ENCODE results near the gene NBAS.
"Not testable (repeated sequence)": the region's sequence is repeated elsewhere in the genome, so short reads cannot be mapped to it uniquely, and the experiment has no call there.

The NBAS gene

DNA sequence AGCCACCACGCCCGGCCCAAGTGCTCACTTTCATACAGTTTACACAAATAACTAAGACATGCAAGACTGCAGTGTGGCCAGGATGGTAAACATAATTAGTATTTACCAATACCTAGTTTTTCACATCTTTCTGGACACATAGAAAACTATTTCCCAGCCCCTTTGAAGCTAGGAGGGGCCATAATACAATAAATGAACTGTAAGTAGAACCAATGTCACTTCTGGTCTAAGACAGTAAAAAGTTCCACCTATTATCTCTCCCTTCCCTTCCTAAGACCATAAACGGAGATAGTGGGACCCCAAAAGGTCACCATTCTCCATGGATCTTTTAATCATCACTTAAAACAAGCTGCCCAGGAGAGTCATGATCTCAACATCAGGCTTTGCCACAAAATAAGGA lies 51.0 kb downstream of the NBAS start:
- peaks cover 20% of the 10 kb centered on the region for H3K36me3 Mint-ChIP-seq (ENCODE audit: low read depth)
- peaks cover 5% of the 10 kb centered on the region for H3K4me1 Mint-ChIP-seq (ENCODE audit: low read depth)
- no peak overlapping the region for H3K27ac Mint-ChIP-seq
- no peaks in the 10 kb centered on the region for H3K9me3 Mint-ChIP-seq
- no peak for DNase-seq (ENCODE audit: low spot score)
- H3K4me3 Mint-ChIP-seq: no peak overlapping the region
- no peaks in the 10 kb centered on the region for H3K27me3 Mint-ChIP-seq (ENCODE audit: low read depth)

DNA sequence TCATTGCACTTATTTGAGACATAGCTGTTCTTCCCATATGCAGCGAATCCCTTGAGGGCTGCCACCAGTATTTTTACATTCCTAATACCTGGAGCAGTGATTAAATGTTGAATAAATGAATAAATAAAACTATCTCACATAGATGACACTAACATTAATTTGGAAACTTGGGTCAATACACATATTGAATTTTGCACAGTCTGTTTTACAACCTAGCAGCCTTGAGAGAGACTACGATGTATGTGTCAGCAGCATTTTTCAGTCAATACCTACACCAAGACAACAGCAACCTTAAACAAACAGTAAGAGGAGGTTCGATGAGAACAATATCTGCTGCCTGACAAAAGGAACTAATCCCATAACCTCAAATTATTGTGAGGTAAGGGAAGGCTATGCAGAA lies 53.4 kb downstream of the NBAS start:
- Mint-ChIP-seq H3K27ac (no peak overlapping the region), H3K36me3 (ENCODE audit: low read depth) (peaks cover 26% of the 10 kb centered on the region)
- DNase-seq (ENCODE audit: low spot score): no peak

GRCh38 chr2:15507061-15507460 lies 54.1 kb downstream of the NBAS start:
- Mint-ChIP-seq H3K9me3 (no peaks in the 10 kb centered on the region), H3K36me3 (ENCODE audit: low read depth) (peaks cover 30% of the 10 kb centered on the region), H3K27ac (no peak overlapping the region)

More for the DNA sequence above, 53.4 kb downstream of the NBAS start:
- Mint-ChIP-seq H3K27me3 (ENCODE audit: low read depth) (no peaks in the 10 kb centered on the region), H3K9me3 (no peaks in the 10 kb centered on the region), H3K4me3 (no peak overlapping the region), H3K4me1 (ENCODE audit: low read depth) (peaks cover 8% of the 10 kb centered on the region)

DNA sequence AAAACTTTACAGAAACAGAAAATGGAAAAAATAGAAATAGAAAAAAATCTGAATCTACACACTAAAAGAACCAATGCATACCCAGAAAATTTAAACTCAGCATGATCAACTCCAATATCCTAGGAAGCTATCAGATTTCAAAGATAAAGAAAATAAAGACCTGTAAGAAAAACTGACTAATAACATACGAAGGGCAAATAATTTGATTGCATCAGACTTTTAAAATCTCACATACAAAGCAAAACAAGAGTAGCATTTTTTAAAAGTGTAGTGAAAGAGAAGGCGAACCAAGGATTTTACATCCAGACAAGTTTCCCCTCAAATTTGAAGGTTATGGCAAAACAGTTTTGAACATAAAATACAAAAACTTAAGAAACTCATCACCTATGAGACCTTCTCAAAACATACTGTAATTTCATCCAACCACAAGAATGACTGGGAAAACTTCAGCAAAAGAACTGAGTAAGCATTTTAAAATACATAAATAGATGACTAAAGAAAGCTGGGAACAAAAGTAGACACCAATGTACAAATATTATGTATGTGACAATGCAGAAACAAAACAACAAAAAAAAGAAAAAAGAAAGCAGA lies 54.8 kb downstream of the NBAS start:
- no peak for DNase-seq (ENCODE audit: low spot score)
- peaks cover 8% of the 10 kb centered on the region for H3K4me1 Mint-ChIP-seq (ENCODE audit: low read depth)
- no peak overlapping the region for H3K4me3 Mint-ChIP-seq
- H3K27ac Mint-ChIP-seq: no peak overlapping the region
- H3K9me3 Mint-ChIP-seq: no peaks in the 10 kb centered on the region
- H3K27me3 Mint-ChIP-seq (ENCODE audit: low read depth): no peaks in the 10 kb centered on the region
- peaks cover 33% of the 10 kb centered on the region for H3K36me3 Mint-ChIP-seq (ENCODE audit: low read depth)

More at GRCh38 chr2:15507061-15507460, 54.1 kb downstream of the NBAS start:
- Mint-ChIP-seq H3K4me3 (no peak overlapping the region), H3K4me1 (ENCODE audit: low read depth) (peaks cover 8% of the 10 kb centered on the region), H3K27me3 (ENCODE audit: low read depth) (no peaks in the 10 kb centered on the region)
- DNase-seq (ENCODE audit: low spot score): no peak

DNA sequence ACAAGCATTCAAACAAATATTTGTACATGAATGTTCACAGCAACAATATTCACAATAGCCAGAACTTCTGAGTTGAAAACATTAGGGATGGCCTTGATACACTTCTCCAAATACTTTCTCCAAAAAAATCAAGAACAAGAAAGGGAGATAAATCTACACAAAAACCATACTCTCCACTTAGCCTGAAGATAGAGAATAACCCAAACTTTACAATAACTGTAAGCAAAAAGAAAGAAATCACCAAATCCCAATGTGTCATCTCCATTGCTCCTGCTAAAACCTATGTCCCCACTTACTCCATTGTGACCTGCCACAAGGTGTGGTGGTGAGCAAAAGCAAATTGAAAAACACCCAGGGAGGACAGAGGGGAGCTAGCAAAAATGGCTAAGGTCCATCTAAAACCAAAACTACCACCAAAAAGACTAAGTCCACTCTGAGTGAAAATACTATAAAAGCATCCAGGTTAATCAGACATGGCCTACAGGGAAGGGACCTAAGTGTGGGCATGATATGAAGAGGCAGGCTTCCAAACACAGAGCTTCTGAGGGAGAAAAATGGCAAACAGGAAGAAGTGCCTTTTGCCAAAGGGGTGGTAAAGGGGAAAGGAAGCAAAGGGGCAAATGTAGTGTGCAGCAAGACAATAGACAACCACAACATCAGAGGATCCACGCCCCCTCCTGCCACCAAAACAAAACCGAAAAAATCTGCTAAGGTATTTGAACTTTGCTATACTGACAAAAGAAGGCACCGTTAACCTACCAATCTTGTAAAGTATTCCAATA lies 56.1 kb downstream of the NBAS start:
- H3K27ac Mint-ChIP-seq: no peak overlapping the region
- peaks cover 8% of the 10 kb centered on the region for H3K4me1 Mint-ChIP-seq (ENCODE audit: low read depth)
- no peak overlapping the region for H3K4me3 Mint-ChIP-seq
- peaks cover 25% of the 10 kb centered on the region for H3K36me3 Mint-ChIP-seq (ENCODE audit: low read depth)
- DNase-seq (ENCODE audit: low spot score): no peak
- no peaks in the 10 kb centered on the region for H3K9me3 Mint-ChIP-seq
- H3K27me3 Mint-ChIP-seq (ENCODE audit: low read depth): no peaks in the 10 kb centered on the region

GRCh38 chr2:15499251-15499650 lies 61.9 kb downstream of the NBAS start:
- H3K4me3 Mint-ChIP-seq; H3K27ac Mint-ChIP-seq; H3K27me3 Mint-ChIP-seq (ENCODE audit: low read depth); DNase-seq (ENCODE audit: low spot score); H3K9me3 Mint-ChIP-seq; H3K4me1 Mint-ChIP-seq (ENCODE audit: low read depth): not testable (repeated sequence)
- peaks cover 35% of the 10 kb centered on the region for H3K36me3 Mint-ChIP-seq (ENCODE audit: low read depth)

GRCh38 chr2:15498554-15498953 lies 62.6 kb downstream of the NBAS start:
- no peaks in the 10 kb centered on the region for H3K27me3 Mint-ChIP-seq (ENCODE audit: low read depth)

DNA sequence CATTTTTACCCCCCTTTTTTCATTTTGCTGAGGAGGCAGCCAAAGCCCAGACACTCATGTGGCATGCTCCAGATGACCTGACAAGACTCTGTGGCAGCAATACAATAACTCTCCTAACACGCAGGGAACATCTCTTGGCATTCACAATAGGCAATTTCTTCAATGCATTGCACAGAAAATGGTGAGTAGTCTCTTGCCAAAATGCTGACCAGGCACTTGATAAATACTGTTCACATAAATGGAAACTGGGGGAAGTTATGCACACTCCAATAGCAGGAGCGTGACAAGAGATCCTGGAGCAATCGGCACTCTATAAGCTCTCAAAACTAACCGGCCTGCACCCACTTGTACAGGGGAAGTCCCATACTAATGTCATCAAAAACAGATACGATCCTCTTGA lies 66.3 kb downstream of the NBAS start:
- Mint-ChIP-seq H3K4me3 (no peak overlapping the region), H3K4me1 (ENCODE audit: low read depth) (no peaks in the 10 kb centered on the region), H3K9me3 (peaks cover 4% of the 10 kb centered on the region)

More at GRCh38 chr2:15498554-15498953, 62.6 kb downstream of the NBAS start:
- Mint-ChIP-seq H3K27ac (no peak overlapping the region), H3K4me1 (ENCODE audit: low read depth) (peaks cover 2% of the 10 kb centered on the region), H3K4me3 (no peak overlapping the region), H3K9me3 (peaks cover 4% of the 10 kb centered on the region), H3K36me3 (ENCODE audit: low read depth) (peaks cover 33% of the 10 kb centered on the region)
- no peak for DNase-seq (ENCODE audit: low spot score)

DNA sequence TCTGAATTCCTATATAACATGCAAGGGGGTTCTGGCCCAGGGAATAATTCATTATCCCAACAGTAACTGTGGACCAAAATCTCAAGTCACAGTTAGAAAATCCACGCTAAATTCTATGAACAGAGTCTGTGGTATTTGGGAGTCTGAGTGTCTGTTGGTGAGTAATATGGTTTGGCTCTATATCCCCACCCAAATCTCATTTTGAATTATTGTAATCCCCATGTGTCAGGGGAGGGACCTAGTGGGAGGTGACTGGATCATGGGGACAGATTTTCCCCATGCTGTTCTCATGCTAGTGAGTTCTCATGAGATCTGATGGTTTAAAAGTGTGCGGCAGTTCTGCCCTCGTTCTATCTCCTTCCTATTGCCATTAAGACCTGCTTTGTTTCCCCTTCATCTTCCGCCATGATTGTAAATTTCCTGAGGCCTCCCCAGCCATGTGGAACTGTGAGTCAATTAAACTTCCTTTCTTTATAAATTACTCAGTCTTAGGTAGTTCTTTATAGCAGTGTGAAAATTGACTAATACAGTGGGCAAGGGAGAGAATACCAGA lies 68.3 kb downstream of the NBAS start:
- no peak for DNase-seq (ENCODE audit: low spot score)
- Mint-ChIP-seq H3K4me3 (no peak overlapping the region), H3K36me3 (ENCODE audit: low read depth) (peaks cover 9% of the 10 kb centered on the region), H3K9me3 (no peaks in the 10 kb centered on the region), H3K27ac (no peak overlapping the region), H3K27me3 (ENCODE audit: low read depth) (no peaks in the 10 kb centered on the region), H3K4me1 (ENCODE audit: low read depth) (no peaks in the 10 kb centered on the region)

More for the DNA sequence above, 66.3 kb downstream of the NBAS start:
- DNase-seq (ENCODE audit: low spot score): no peak
- peaks cover 22% of the 10 kb centered on the region for H3K36me3 Mint-ChIP-seq (ENCODE audit: low read depth)
- H3K27ac Mint-ChIP-seq: no peak overlapping the region
- no peaks in the 10 kb centered on the region for H3K27me3 Mint-ChIP-seq (ENCODE audit: low read depth)

DNA sequence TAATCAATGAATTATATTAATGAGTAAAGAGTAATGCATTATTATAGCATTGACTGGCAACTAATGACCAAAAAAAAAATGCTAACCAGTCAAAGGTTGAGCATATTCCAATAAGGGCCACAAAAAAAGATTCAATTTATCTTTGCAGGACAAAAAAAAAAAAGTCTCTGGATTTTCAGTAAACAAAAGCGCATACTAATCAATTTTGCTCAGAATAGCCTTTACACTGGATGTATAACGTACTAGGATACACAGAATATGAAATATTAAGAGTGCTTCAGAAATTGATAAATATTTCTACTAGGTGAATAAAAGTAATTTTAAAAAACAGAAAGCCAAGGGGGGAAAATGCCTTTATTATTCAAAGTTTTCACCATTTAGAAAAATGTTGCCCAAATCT lies 74.4 kb downstream of the NBAS start:
- H3K36me3 Mint-ChIP-seq (ENCODE audit: low read depth): peaks cover 15% of the 10 kb centered on the region
- H3K4me3 Mint-ChIP-seq: no peak overlapping the region
- no peaks in the 10 kb centered on the region for H3K4me1 Mint-ChIP-seq (ENCODE audit: low read depth)

GRCh38 chr2:15485949-15486348 lies 75.2 kb downstream of the NBAS start:
- Mint-ChIP-seq H3K4me3 (no peak overlapping the region), H3K4me1 (ENCODE audit: low read depth) (no peaks in the 10 kb centered on the region), H3K36me3 (ENCODE audit: low read depth) (peaks cover 20% of the 10 kb centered on the region), H3K27me3 (ENCODE audit: low read depth) (no peaks in the 10 kb centered on the region), H3K27ac (no peak overlapping the region), H3K9me3 (no peaks in the 10 kb centered on the region)
- DNase-seq (ENCODE audit: low spot score): no peak

More for the DNA sequence above, 74.4 kb downstream of the NBAS start:
- DNase-seq (ENCODE audit: low spot score): no peak
- H3K27me3 Mint-ChIP-seq (ENCODE audit: low read depth): no peaks in the 10 kb centered on the region
- no peak overlapping the region for H3K27ac Mint-ChIP-seq
- no peaks in the 10 kb centered on the region for H3K9me3 Mint-ChIP-seq

DNA sequence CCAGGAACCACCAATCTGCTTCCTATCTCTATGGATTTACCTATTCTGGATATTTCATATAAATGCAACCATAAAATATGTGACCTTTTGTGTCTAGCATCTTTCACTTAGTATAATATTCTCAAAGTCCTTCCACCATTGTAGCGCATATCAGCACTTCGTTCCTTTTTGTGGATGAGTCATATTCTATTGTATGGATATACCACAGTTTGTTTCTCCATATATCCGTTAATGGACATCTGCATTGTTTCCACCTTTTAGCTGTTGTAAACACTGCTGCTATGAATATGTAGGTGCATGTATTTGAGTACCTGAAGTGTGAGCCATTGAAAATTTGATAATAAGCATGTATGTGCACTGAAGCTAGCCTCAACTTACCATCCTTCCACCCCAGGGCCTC lies 80.1 kb downstream of the NBAS start:
- Mint-ChIP-seq H3K4me1 (ENCODE audit: low read depth) (no peaks in the 10 kb centered on the region), H3K4me3 (no peak overlapping the region)

GRCh38 chr2:15480552-15480951 lies 80.6 kb downstream of the NBAS start:
- Mint-ChIP-seq H3K36me3 (ENCODE audit: low read depth) (peaks cover 26% of the 10 kb centered on the region), H3K27me3 (ENCODE audit: low read depth) (no peaks in the 10 kb centered on the region), H3K27ac (no peak overlapping the region)

More for the DNA sequence above, 80.1 kb downstream of the NBAS start:
- H3K27me3 Mint-ChIP-seq (ENCODE audit: low read depth): no peaks in the 10 kb centered on the region
- H3K27ac Mint-ChIP-seq: no peak overlapping the region
- H3K36me3 Mint-ChIP-seq (ENCODE audit: low read depth): peaks cover 26% of the 10 kb centered on the region
- no peaks in the 10 kb centered on the region for H3K9me3 Mint-ChIP-seq
- DNase-seq (ENCODE audit: low spot score): no peak

GRCh38 chr2:15472876-15473275 lies 88.3 kb downstream of the NBAS start:
- Mint-ChIP-seq H3K9me3 (peaks cover 5% of the 10 kb centered on the region), H3K36me3 (ENCODE audit: low read depth) (peaks cover 39% of the 10 kb centered on the region), H3K4me1 (ENCODE audit: low read depth) (peaks cover 2% of the 10 kb centered on the region), H3K27me3 (ENCODE audit: low read depth) (no peaks in the 10 kb centered on the region), H3K4me3 (no peak overlapping the region), H3K27ac (no peak overlapping the region)
- no peak for DNase-seq (ENCODE audit: low spot score)

More at GRCh38 chr2:15480552-15480951, 80.6 kb downstream of the NBAS start:
- Mint-ChIP-seq H3K9me3 (no peaks in the 10 kb centered on the region), H3K4me1 (ENCODE audit: low read depth) (no peaks in the 10 kb centered on the region), H3K4me3 (no peak overlapping the region)
- DNase-seq (ENCODE audit: low spot score): no peak

All from T-helper 2 cell treated with Interferon-gamma antibody and Interleukin-4, amounts not matched to agents 5 μg/mL and 100 μg/mL, for 36 hours (primary cell).